NT2/D1 (cell line): Measurements from ENCODE around the gene SALL3.

Experiments
- SUZ12 ChIP-seq: IDR thresholded peaks from 2 replicates; pipeline ENCODE4 v1.6.1; 2011; ENCODE audit not compliant: insufficient read length, insufficient read depth; ENCODE audit errors: extremely low read depth
- YY1 ChIP-seq: IDR thresholded peaks from 2 replicates; pipeline ENCODE4 v1.6.1; 2011; ENCODE audit not compliant: insufficient read length, insufficient read depth
- ZNF274 ChIP-seq: IDR thresholded peaks from 2 replicates; pipeline ENCODE4 v1.6.1; 2011; ENCODE audit warnings: mild to moderate bottlenecking, low read depth, low read length

DNA sequence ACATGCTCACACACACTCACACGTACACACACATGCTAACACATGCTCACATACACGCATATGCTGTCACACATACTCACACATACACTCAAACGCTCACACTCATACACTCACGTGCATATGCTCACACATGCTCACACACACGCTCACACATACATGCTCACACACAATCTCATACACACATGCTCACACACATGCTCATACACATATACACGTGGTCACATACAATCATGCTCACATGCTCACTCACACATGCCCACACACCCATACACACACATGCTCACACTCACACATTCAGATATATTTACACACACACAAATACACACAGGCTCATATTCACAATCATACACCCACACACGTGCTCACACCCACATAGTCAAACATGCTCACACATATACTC is 17.5 kb upstream of the SALL3 start:
- TF ChIP-seq YY1, result no peak
- TF ChIP-seq ZNF274, result no peak
- no peak for TF ChIP-seq SUZ12
